Vagina (tissue), 2 donors: Measurements from ENCODE around the gene NFXL1. TPM values are rescaled to one million over a fixed set of nuclear protein-coding genes. Genes with fewer than 3 reads are reported as not detected.

ENCODE experiments used
- DNase-seq, 2 donors: peaks; one replicate each; pipeline ENCODE4 v3.0.0-alpha.2; 2017; ENCODE audit errors: extremely low spot score in 2 of 2
- H3K27ac ChIP-seq: fragments of 200-600 bp; sonication (generic); one replicate; pipeline ENCODE4 v1.5.1; 2019
- H3K27me3 ChIP-seq: fragments of 200-600 bp; sonication (generic); one replicate; pipeline ENCODE4 v1.5.1; 2019
- H3K36me3 ChIP-seq, 2 donors: fragments of 200-600 bp; sonication (generic); one replicate each; pipeline ENCODE4 v1.5.1; 2017 to 2019
- H3K4me1 ChIP-seq: fragments of 200-600 bp; sonication (generic); one replicate; pipeline ENCODE4 v1.5.1; 2019
- H3K4me3 ChIP-seq, 2 donors: fragments of 200-600 bp; sonication (generic); 1 replicate in 1 of 2; 2 replicates in 1 of 2; pipeline ENCODE4 v1.5.1; 2016 to 2019
- H3K9me3 ChIP-seq: fragments of 200-600 bp; sonication (generic); one replicate; pipeline ENCODE4 v1.5.1; 2019
- CTCF ChIP-seq, 3 experiments: fragments of 450-650 bp in 2 of 3; fragments of 200-600 bp in 1 of 3; sonication (generic) in 1 of 3; IDR thresholded peaks; one replicate each; pipeline ENCODE4 v1.5.1; 2017 to 2019; ENCODE audit warnings: antibody characterized with exemption in 3 of 3, mild to moderate bottlenecking in 2 of 3, moderate library complexity in 2 of 3
- POLR2A ChIP-seq, 2 donors: fragments of 450-650 bp; IDR thresholded peaks; one replicate each; pipeline ENCODE4 v1.6.1; 2017; ENCODE audit warnings: antibody characterized with exemption in 2 of 2, mild to moderate bottlenecking in 2 of 2, moderate library complexity in 2 of 2
- POLR2AphosphoS5 ChIP-seq, 2 donors: sonication (generic); formaldehyde crosslinking; IDR thresholded peaks; one replicate each; pipeline ENCODE4 v1.9.0; 2017; ENCODE audit warnings: antibody characterized with exemption in 2 of 2, mild to moderate bottlenecking in 2 of 2, low read depth in 1 of 2; ENCODE audit not compliant: insufficient read depth in 1 of 2
- intact Hi-C: fragments of 100-400 bp; cut with DNase I; formaldehyde crosslinking; loops from one replicate; pipeline ENCODE4 v1.15.1; 2023
- total RNA-seq: library from RNA; depleted of rRNA; stranded (reverse); fragments of >200 nt; gene quantifications from one replicate; pipeline ENCODE4 v1.2.3, GENCODE V29; 2016

Gene NFXL1
- total RNA-seq: 36.6 TPM

- no peaks in the 10 kb centered on the region for H3K27me3 ChIP-seq
- peak within 1 kb of the TSS; percentile 76 for H3K27ac ChIP-seq
- intact Hi-C loops: no loop called here
Observed at GRCh38 chr4:47914220-47914925, at the start of gene NFXL1. TSS of gene NFXL1 (minus strand) at chr4:47914583. CDS start at chr4:47914203, 380 bp downstream.

GRCh38 chr4:47954677-47955076 is 40.3 kb upstream of the NFXL1 start:
- Histone ChIP-seq H3K27me3 (no peaks in the 10 kb centered on the region), H3K9me3 (no peaks in the 10 kb centered on the region), H3K36me3 (no peaks in the 10 kb centered on the region), H3K4me1 (no peaks in the 10 kb centered on the region), H3K27ac (no peak overlapping the region), H3K4me3 (no peak overlapping the region)
- DNase-seq: no peak
- TF ChIP-seq CTCF (IDR thresholded peaks at IDR 0.05): no peak
- TF ChIP-seq POLR2AphosphoS5 (IDR thresholded peaks at IDR 0.05; ENCODE audit: insufficient read depth in 1 of 2, low read depth in 1 of 2): no peak
- no peak for TF ChIP-seq POLR2A (IDR thresholded peaks at IDR 0.05)
- intact Hi-C loops: no loop called here

More at GRCh38 chr4:47914220-47914925, at the start of gene NFXL1:
- peak within 1 kb of the TSS; percentile 63 to 86 for H3K4me3 ChIP-seq
- DNase-seq: peak; percentile 99
- no peaks in the 10 kb centered on the region for H3K9me3 ChIP-seq
- H3K36me3 ChIP-seq: peaks cover 0 to 9% of the 10 kb centered on the region in 2 donors
- peaks cover 15% of the 10 kb centered on the region for H3K4me1 ChIP-seq
- no peak for TF ChIP-seq CTCF (IDR thresholded peaks at IDR 0.05)
- TF ChIP-seq POLR2A (IDR thresholded peaks at IDR 0.05): peak in 1 of 2 donors; percentile 73
- peak; percentile 91 to 92 for TF ChIP-seq POLR2AphosphoS5 (IDR thresholded peaks at IDR 0.05; ENCODE audit: insufficient read depth in 1 of 2, low read depth in 1 of 2)

GRCh38 chr4:47954245-47954644 is 39.9 kb upstream of the NFXL1 start:
- Histone ChIP-seq H3K27ac (no peak overlapping the region), H3K9me3 (no peaks in the 10 kb centered on the region), H3K27me3 (no peaks in the 10 kb centered on the region), H3K36me3 (no peaks in the 10 kb centered on the region), H3K4me1 (no peaks in the 10 kb centered on the region), H3K4me3 (no peak overlapping the region)
- TF ChIP-seq POLR2AphosphoS5 (IDR thresholded peaks at IDR 0.05; ENCODE audit: insufficient read depth in 1 of 2, low read depth in 1 of 2) (no peak), POLR2A (IDR thresholded peaks at IDR 0.05) (no peak), CTCF (IDR thresholded peaks at IDR 0.05) (no peak)
- no peak for DNase-seq
- intact Hi-C loops: no loop called here

GRCh38 chr4:47945930-47946726 is 31.7 kb upstream of the NFXL1 start:
- H3K36me3 ChIP-seq: no peaks in the 10 kb centered on the region
- H3K27me3 ChIP-seq: no peaks in the 10 kb centered on the region
- H3K4me1 ChIP-seq: no peaks in the 10 kb centered on the region
- H3K4me3 ChIP-seq: no peak overlapping the region
- intact Hi-C loops: no loop called here
- TF ChIP-seq POLR2A (IDR thresholded peaks at IDR 0.05) (no peak), CTCF (IDR thresholded peaks at IDR 0.05) (no peak), POLR2AphosphoS5 (IDR thresholded peaks at IDR 0.05; ENCODE audit: insufficient read depth in 1 of 2, low read depth in 1 of 2) (no peak)
- H3K27ac ChIP-seq: no peak overlapping the region
- no peaks in the 10 kb centered on the region for H3K9me3 ChIP-seq
- no peak for DNase-seq
